ENCODE data around the gene MYOM3.
"Not testable (repeated sequence)": the region's sequence is repeated elsewhere in the genome, so short reads cannot be mapped to it uniquely, and the experiment has no call there.

MYOM3 gene

GRCh38 chr1:24020025-24020424 lies 91.9 kb downstream of the MYOM3 start:
- H3K4me1 ChIP-seq (ENCODE audit: low read length), result no peaks in the 10 kb centered on the region
- H3K79me2 ChIP-seq (ENCODE audit: low read length), result no peaks in the 10 kb centered on the region
- H3K9ac ChIP-seq (ENCODE audit: low read length), result no peak overlapping the region
- H3K27ac ChIP-seq (ENCODE audit: low read length), result no peak overlapping the region
- H3K9me2 ChIP-seq (replicated peaks; ENCODE audit: insufficient read depth, low read length), result no peaks in the 10 kb centered on the region
- H3K9me3 ChIP-seq (replicated peaks; ENCODE audit: insufficient read depth, low read length), result no peaks in the 10 kb centered on the region
- no peak overlapping the region for H3K4me2 ChIP-seq (ENCODE audit: low read depth, low read length)
- no peak overlapping the region for H2AFZ ChIP-seq (ENCODE audit: low read length)
- DNase-seq, result no peak
- no peaks in the 10 kb centered on the region for H3K36me3 ChIP-seq (replicated peaks; ENCODE audit: insufficient read depth, low read length)
- no peak overlapping the region for H3K4me3 ChIP-seq (ENCODE audit: low read length)
- no peaks in the 10 kb centered on the region for H3K27me3 ChIP-seq (replicated peaks; ENCODE audit: insufficient read depth, low read length)
- H4K20me1 ChIP-seq (ENCODE audit: insufficient read depth, low read length), result no peaks in the 10 kb centered on the region
- no peak for TF ChIP-seq CTCF (IDR thresholded peaks at IDR 0.05; ENCODE audit: low read length)
- no peak for TF ChIP-seq EZH2phosphoT487 (IDR thresholded peaks at IDR 0.05; ENCODE audit: low read length)
- no peak for TF ChIP-seq EZH2 (optimal IDR thresholded peaks at IDR 0.05; ENCODE audit: low read depth, low read length)
- no peaks in the 10 kb centered on the region for H3F3A ChIP-seq (ENCODE audit: insufficient read depth, low read length)

DNA sequence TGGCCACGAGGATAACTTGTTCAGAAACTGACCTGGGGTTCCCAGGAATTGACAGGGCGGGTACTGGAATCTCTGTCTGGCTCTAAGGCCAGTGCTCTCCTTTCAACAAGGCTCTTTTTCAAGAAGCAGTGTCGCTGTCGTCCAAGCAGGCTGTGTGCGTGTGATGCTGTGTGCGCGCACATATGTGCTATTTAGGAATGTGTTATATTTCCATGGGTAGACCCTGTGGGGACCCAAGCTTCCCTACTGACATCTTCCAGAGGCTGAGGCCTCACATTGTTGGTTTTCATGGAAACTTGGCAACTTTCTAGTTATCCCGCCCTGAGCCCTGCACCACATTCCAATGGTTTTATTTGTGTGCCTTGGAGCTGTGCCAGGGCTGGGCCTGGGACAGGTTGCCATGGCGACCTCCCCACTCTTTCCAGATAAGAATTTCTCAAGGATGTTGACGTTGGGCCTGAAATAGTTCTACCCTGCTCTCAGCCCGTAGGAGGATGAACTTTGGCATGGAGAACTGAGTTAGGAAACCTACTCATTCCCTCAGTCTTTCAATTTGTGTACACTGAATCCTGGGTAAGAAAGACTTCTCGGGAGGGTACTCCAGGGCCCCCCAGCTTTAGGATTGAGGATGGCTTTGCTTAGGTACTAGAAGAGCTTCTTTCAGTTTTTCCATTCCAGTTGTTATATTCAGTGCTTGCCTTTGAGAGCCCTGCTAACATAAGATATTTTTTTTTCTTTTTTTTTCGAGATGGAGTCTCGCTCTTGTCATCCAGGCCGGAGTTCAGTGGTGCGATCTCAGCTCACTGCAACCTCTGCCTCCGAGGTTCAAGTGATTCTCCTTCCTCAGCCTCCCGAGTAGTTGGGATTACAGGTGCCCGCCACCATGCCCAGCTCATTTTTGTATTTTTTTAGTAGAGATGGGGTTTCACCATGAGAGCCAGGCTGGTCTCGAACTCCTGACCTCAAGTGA lies 93.0 kb downstream of the MYOM3 start:
- Histone ChIP-seq H3K9me2 (replicated peaks; ENCODE audit: insufficient read depth, low read length) (no peaks in the 10 kb centered on the region), H3K4me1 (ENCODE audit: low read length) (no peaks in the 10 kb centered on the region), H3K36me3 (replicated peaks; ENCODE audit: insufficient read depth, low read length) (no peaks in the 10 kb centered on the region), H3K9me3 (replicated peaks; ENCODE audit: insufficient read depth, low read length) (no peaks in the 10 kb centered on the region), H3K27me3 (replicated peaks; ENCODE audit: insufficient read depth, low read length) (no peaks in the 10 kb centered on the region), H3K79me2 (ENCODE audit: low read length) (no peaks in the 10 kb centered on the region), H4K20me1 (ENCODE audit: insufficient read depth, low read length) (no peaks in the 10 kb centered on the region), H3K4me2 (ENCODE audit: low read depth, low read length) (no peak overlapping the region), H3K4me3 (ENCODE audit: low read length) (no peak overlapping the region), H3K27ac (ENCODE audit: low read length) (no peak overlapping the region), H3F3A (ENCODE audit: insufficient read depth, low read length) (no peaks in the 10 kb centered on the region), H3K9ac (ENCODE audit: low read length) (no peak overlapping the region), H2AFZ (ENCODE audit: low read length) (no peak overlapping the region)
- TF ChIP-seq EZH2phosphoT487 (IDR thresholded peaks at IDR 0.05; ENCODE audit: low read length), result no peak
- no peak for TF ChIP-seq EZH2 (optimal IDR thresholded peaks at IDR 0.05; ENCODE audit: low read depth, low read length)
- TF ChIP-seq CTCF (IDR thresholded peaks at IDR 0.05; ENCODE audit: low read length), result no peak
- no peak for DNase-seq

DNA sequence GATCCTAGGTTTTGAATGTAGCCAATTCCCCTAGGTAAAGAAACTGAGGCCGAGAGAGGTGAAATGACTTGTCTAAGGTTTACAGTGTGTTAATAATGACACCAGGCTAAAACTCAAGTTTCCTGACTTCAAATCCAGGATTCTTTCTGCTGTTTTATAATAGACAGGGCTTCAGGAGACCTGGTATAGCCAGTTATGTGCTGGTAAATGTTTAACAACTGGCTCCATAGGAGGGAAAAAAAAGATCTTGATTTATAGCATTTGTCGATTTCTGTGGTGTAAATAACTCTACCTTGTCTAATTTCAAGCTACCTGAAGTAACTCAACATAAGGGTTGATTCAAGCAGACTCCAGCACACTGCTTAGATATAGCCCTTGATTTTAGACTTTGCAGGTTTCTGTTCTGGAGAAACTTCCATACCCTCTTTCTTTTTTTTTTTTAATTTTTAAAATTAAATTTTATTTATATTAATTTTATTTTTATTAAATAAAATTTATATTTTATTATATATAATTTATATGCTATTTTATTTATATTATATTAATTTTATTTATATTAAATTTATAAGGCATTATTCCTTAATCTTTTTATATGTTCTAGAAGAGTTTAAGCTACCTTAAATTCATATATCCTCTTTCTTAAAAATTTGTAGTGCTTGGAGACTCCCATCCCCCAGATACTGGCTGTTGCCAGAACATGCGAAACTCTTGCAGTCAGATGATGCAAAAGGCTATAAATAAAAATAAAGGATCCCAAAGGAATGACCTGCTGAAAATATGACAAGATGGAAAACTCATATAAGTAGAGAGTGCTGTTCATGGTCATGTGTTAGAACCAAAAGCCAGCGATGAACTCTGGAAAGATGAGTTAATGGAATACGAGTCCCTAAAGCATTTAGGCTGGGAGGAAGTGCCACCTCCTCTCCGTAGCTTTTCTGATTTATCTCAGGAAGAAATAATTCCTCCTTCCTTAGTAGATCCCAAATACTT lies 96.4 kb downstream of the MYOM3 start:
- Histone ChIP-seq H3K4me2 (ENCODE audit: low read depth, low read length) (no peak overlapping the region), H2AFZ (ENCODE audit: low read length) (no peak overlapping the region), H3K9me2 (replicated peaks; ENCODE audit: insufficient read depth, low read length) (no peaks in the 10 kb centered on the region), H3K27me3 (replicated peaks; ENCODE audit: insufficient read depth, low read length) (no peaks in the 10 kb centered on the region), H3K4me3 (ENCODE audit: low read length) (no peak overlapping the region), H3K79me2 (ENCODE audit: low read length) (no peaks in the 10 kb centered on the region), H3K4me1 (ENCODE audit: low read length) (no peaks in the 10 kb centered on the region), H3F3A (ENCODE audit: insufficient read depth, low read length) (no peaks in the 10 kb centered on the region), H3K36me3 (replicated peaks; ENCODE audit: insufficient read depth, low read length) (no peaks in the 10 kb centered on the region), H3K9me3 (replicated peaks; ENCODE audit: insufficient read depth, low read length) (no peaks in the 10 kb centered on the region), H4K20me1 (ENCODE audit: insufficient read depth, low read length) (no peaks in the 10 kb centered on the region), H3K27ac (ENCODE audit: low read length) (no peak overlapping the region), H3K9ac (ENCODE audit: low read length) (no peak overlapping the region)
- TF ChIP-seq CTCF (IDR thresholded peaks at IDR 0.05; ENCODE audit: low read length) (no peak), EZH2phosphoT487 (IDR thresholded peaks at IDR 0.05; ENCODE audit: low read length) (no peak), EZH2 (optimal IDR thresholded peaks at IDR 0.05; ENCODE audit: low read depth, low read length) (no peak)
- DNase-seq, result no peak

- not testable (repeated sequence) for H3K79me2 ChIP-seq (ENCODE audit: low read length); H3K9ac ChIP-seq (ENCODE audit: low read length); H3K36me3 ChIP-seq (replicated peaks; ENCODE audit: insufficient read depth, low read length); H2AFZ ChIP-seq (ENCODE audit: low read length); H3K27ac ChIP-seq (ENCODE audit: low read length); H3K4me2 ChIP-seq (ENCODE audit: low read depth, low read length); H3K4me3 ChIP-seq (ENCODE audit: low read length); H3K4me1 ChIP-seq (ENCODE audit: low read length); H3F3A ChIP-seq (ENCODE audit: insufficient read depth, low read length); H3K9me3 ChIP-seq (replicated peaks; ENCODE audit: insufficient read depth, low read length); H3K9me2 ChIP-seq (replicated peaks; ENCODE audit: insufficient read depth, low read length); DNase-seq; H4K20me1 ChIP-seq (ENCODE audit: insufficient read depth, low read length); H3K27me3 ChIP-seq (replicated peaks; ENCODE audit: insufficient read depth, low read length)
Observed at GRCh38 chr1:24012878-24013277, 99.1 kb downstream of the MYOM3 start.
